ENCODE measurements around the gene CCNI2.

The CCNI2 gene

GRCh38 chr5:132765311-132766019 is 18.2 kb downstream of the CCNI2 start:
- DNase-seq (ENCODE audit: low read depth in 2 of 2), result no peak

GRCh38 chr5:132766020-132766805 is 19.0 kb downstream of the CCNI2 start:
- no peak for DNase-seq (ENCODE audit: low read depth in 2 of 2)

GRCh38 chr5:132766806-132767055 is 19.5 kb downstream of the CCNI2 start:
- no peak for DNase-seq (ENCODE audit: low read depth in 2 of 2)

- DNase-seq (ENCODE audit: low read depth in 2 of 2), result no peak
These were observed 19.9 kb downstream of the CCNI2 start for GRCh38 chr5:132767150-132767549.

- no peak for DNase-seq (ENCODE audit: low read depth in 2 of 2)
These were observed 21.3 kb downstream of the CCNI2 start for GRCh38 chr5:132768485-132768868.

- DNase-seq (ENCODE audit: low read depth in 2 of 2), result no peak
These were observed 23.4 kb downstream of the CCNI2 start for GRCh38 chr5:132770476-132771159.

GRCh38 chr5:132771503-132771998 is 24.3 kb downstream of the CCNI2 start:
- DNase-seq (ENCODE audit: low read depth in 2 of 2), result no peak

- no peak for DNase-seq (ENCODE audit: low read depth in 2 of 2)
These were observed 25.3 kb downstream of the CCNI2 start for GRCh38 chr5:132772291-132773070.

GRCh38 chr5:132773114-132773513 is 25.9 kb downstream of the CCNI2 start:
- no peak for DNase-seq (ENCODE audit: low read depth in 2 of 2)

GRCh38 chr5:132773601-132774355 is 26.6 kb downstream of the CCNI2 start:
- no peak for DNase-seq (ENCODE audit: low read depth in 2 of 2)

GRCh38 chr5:132774406-132774805 is 27.2 kb downstream of the CCNI2 start:
- DNase-seq (ENCODE audit: low read depth in 2 of 2), result no peak

GRCh38 chr5:132774896-132775295 is 27.7 kb downstream of the CCNI2 start:
- DNase-seq (ENCODE audit: low read depth in 2 of 2), result no peak

GRCh38 chr5:132775476-132775961 is 28.3 kb downstream of the CCNI2 start:
- DNase-seq (ENCODE audit: low read depth in 2 of 2), result no peak

GRCh38 chr5:132776131-132776937 is 29.1 kb downstream of the CCNI2 start:
- no peak for DNase-seq (ENCODE audit: low read depth in 2 of 2)

- DNase-seq (ENCODE audit: low read depth in 2 of 2), result no peak
These were observed 29.6 kb downstream of the CCNI2 start for GRCh38 chr5:132776938-132777208.

- no peak for DNase-seq (ENCODE audit: low read depth in 2 of 2)
These were observed 30.2 kb downstream of the CCNI2 start, which contains the start of gene SEPTIN8 for GRCh38 chr5:132777209-132778069. SEPTIN8 (minus strand) TSS chr5:132777239; CDS start chr5:132777137, 102 bp downstream.

GRCh38 chr5:132778129-132778528 is 30.9 kb downstream of the CCNI2 start:
- no peak for DNase-seq (ENCODE audit: low read depth in 2 of 2)

GRCh38 chr5:132778856-132779255 is 31.6 kb downstream of the CCNI2 start:
- DNase-seq (ENCODE audit: low read depth in 2 of 2), result no peak

GRCh38 chr5:132779961-132780360 is 32.7 kb downstream of the CCNI2 start:
- DNase-seq (ENCODE audit: low read depth in 2 of 2), result no peak
